Erythroblast (primary cell): Measurements from ENCODE around the gene TMEM88.

Experiments used
- GATA1 ChIP-seq: IDR thresholded peaks from 2 replicates; pipeline ENCODE4 v1.6.1; 2011; ENCODE audit warnings: low read depth, mild to moderate bottlenecking, control low read depth, low read length, moderate library complexity
- POLR2A ChIP-seq: IDR thresholded peaks from 2 replicates; pipeline ENCODE4 v1.6.1; 2011; ENCODE audit warnings: mild to moderate bottlenecking, low read length

- TF ChIP-seq POLR2A (no peak), GATA1 (no peak)
Observed at GRCh38 chr17:7882068-7882467, 27.2 kb downstream of the TMEM88 start.
